Heart left ventricle (tissue), 16 donors: Measurements from ENCODE around the gene RTL10. TPM values are rescaled to one million over a fixed set of nuclear protein-coding genes. Genes with fewer than 3 reads are reported as not detected.

Experiments
- ATAC-seq, 4 donors: fragments of 200-7000 bp; cut with Tn5 transposase; one replicate each; pipeline ENCODE4 v1.9.1; 2020 to 2022; ENCODE audit warnings: moderate library complexity in 4 of 4, mild to moderate bottlenecking in 3 of 4, moderate number of reproducible peaks in 1 of 4
- DNase-seq, 5 donors: peaks; one replicate each; pipeline ENCODE4 v3.0.0-alpha.2; 2020
- H3K27ac ChIP-seq, 12 donors: fragments of 200-600 bp; sonication (generic) in 4 of 12; one replicate each; pipeline versions ENCODE4 v1.5.0 to v1.8.0; 2016 to 2022; ENCODE audit warnings: mild to moderate bottlenecking in 2 of 12
- H3K27me3 ChIP-seq, 9 donors: fragments of 200-600 bp; sonication (generic) in 2 of 9; one replicate each; pipeline versions ENCODE4 v1.5.1 to v1.8.0; 2016 to 2022; ENCODE audit warnings: mild to moderate bottlenecking in 3 of 9
- H3K36me3 ChIP-seq, 9 donors: fragments of 200-600 bp; sonication (generic) in 2 of 9; one replicate each; pipeline versions ENCODE4 v1.5.0 to v1.8.0; 2018 to 2022; ENCODE audit warnings: mild to moderate bottlenecking in 2 of 9
- H3K4me1 ChIP-seq, 12 donors: fragments of 200-600 bp; sonication (generic) in 4 of 12; one replicate each; pipeline versions ENCODE4 v1.5.0 to v1.8.0; 2016 to 2022; ENCODE audit warnings: mild to moderate bottlenecking in 3 of 12
- H3K4me3 ChIP-seq, 12 donors: fragments of 200-600 bp; sonication (generic) in 4 of 12; one replicate each; pipeline versions ENCODE4 v1.5.0 to v1.8.0; 2017 to 2022; ENCODE audit warnings: mild to moderate bottlenecking in 9 of 12, moderate library complexity in 4 of 12
- H3K9me3 ChIP-seq, 12 donors: fragments of 200-600 bp; sonication (generic) in 4 of 12; one replicate each; pipeline versions ENCODE4 v1.5.0 to v1.8.0; 2016 to 2022; ENCODE audit warnings: mild to moderate bottlenecking in 1 of 12
- CTCF ChIP-seq, 12 donors: fragments of 200-600 bp; sonication (generic) in 4 of 12; IDR thresholded peaks; one replicate each; pipeline versions ENCODE4 v1.5.0 to v1.8.0; 2018 to 2022; ENCODE audit warnings: antibody characterized with exemption in 12 of 12, mild to moderate bottlenecking in 5 of 12
- POLR2A ChIP-seq, 2 donors: fragments of 450-650 bp; IDR thresholded peaks; one replicate each; pipeline ENCODE4 v1.6.1; 2017; ENCODE audit warnings: antibody characterized with exemption in 2 of 2, mild to moderate bottlenecking in 2 of 2, moderate library complexity in 2 of 2
- WGBS, 4 donors: extraction: QIAGEN DNeasy Blood & Tissue Kit in 2 of 4; methylation state at CpG; one replicate each; pipeline versions ENCODE4 v1.1.5 to v1.1.7; 2013 to 2018; 5-methylcytosine and 5-hydroxymethylcytosine counted together
- intact Hi-C, 10 donors: fragments of 100-400 bp; cut with DNase I; formaldehyde crosslinking; loops; one replicate each; pipeline versions ENCODE4 v1.11.1 to v1.14.2; 2022
- polyA plus RNA-seq, 2 donors: library from polyadenylated mRNA; stranded (reverse); fragments of 200-250 nt; gene quantifications; one replicate each; pipeline ENCODE4 v1.2.3, GENCODE V29; 2013
- total RNA-seq, 9 donors: library from RNA; depleted of rRNA in 2 of 9; stranded (reverse); fragments of >200 nt in 2 of 9; fragmentation: NEBNext Ultra II Directional in 3 of 9; extraction: Animal tissue kit (Norgen Biotek cat#: 25700) in 3 of 9; gene quantifications; one replicate each; pipeline versions ENCODE4 v1.1.0 to v1.2.4, GENCODE V29; 2016 to 2023
- donor health status: ischemic (EF 13 %, LVEDD 7.1; RV severe dilation, severe dysfunction).
- donor health status: healthy with polysubstance abuse.
- donor health status: DM: no; HTN: yes; CAD: no.
- donor health status: DM: no; HTN: no; CAD: no.
- donor health status: ischemic (EF 25% LVEDD 6.9; RV normal size, moderate dysfunction).
- donor health status: ischemic (EF 25% LVEDD 5.7; RV mildly dilated, moderate dysfunction).
- donor health status: healthy.
- donor health status: DM: yes; HTN: yes; CAD: no.
- donor health status: ischemic (EF 35%, LVEDD 5.7; RV mildly dilated, moderate dysfunction).
- donor health status: nonischemic (EF 11% LVEDD 7.7; RV severe dilation, severe dysfunction).
- donor health status: DM: yes; HTN: yes; CAD: no.
- donor health status: PGD.
- donor health status: ischemic (EF 29% LVEDD 5.4; RV normal size, mild dysfunction).
- donor health status: nonischemic (EF 23%, LVEDD 6.1; RV moderate dilation, normal function).

RTL10 gene
- total and polyA plus RNA-seq, 11 donors = 4.6 to 11.6 (median 7.5) TPM

GRCh38 chr22:19864538-19865106 lies 9.9 kb upstream of the RTL10 start:
- Histone ChIP-seq H3K36me3 (no peaks in the 10 kb centered on the region), H3K27ac (no peak overlapping the region), H3K4me3 (no peak overlapping the region), H3K27me3 (no peaks in the 10 kb centered on the region), H3K4me1 (no peaks in the 10 kb centered on the region), H3K9me3 (no peaks in the 10 kb centered on the region)
- DNase-seq = no peak
- no peak for TF ChIP-seq CTCF (IDR thresholded peaks at IDR 0.05)
- no peak for TF ChIP-seq POLR2A (IDR thresholded peaks at IDR 0.05)
- WGBS, 4 donors = 91 to 95% (median 92%) methylated on average over 5 of the region's 5 CpGs
- ATAC-seq = no peak
- intact Hi-C loops = no loop called here

- no peak for TF ChIP-seq POLR2A (IDR thresholded peaks at IDR 0.05)
- no peak for TF ChIP-seq CTCF (IDR thresholded peaks at IDR 0.05)
- Histone ChIP-seq H3K27me3 (no peaks in the 10 kb centered on the region), H3K27ac (no peak overlapping the region), H3K9me3 (no peaks in the 10 kb centered on the region), H3K4me3 (no peak overlapping the region), H3K4me1 (no peaks in the 10 kb centered on the region), H3K36me3 (no peaks in the 10 kb centered on the region)
- no peak for DNase-seq
- ATAC-seq = no peak
- intact Hi-C loops = no loop called here
- WGBS, 4 donors = 87 to 92% (median 90%) methylated on average over 5 of the region's 5 CpGs
Measured at GRCh38 chr22:19863571-19863970, 8.9 kb upstream of the RTL10 start.

GRCh38 chr22:19862619-19863246 lies 8.1 kb upstream of the RTL10 start:
- H3K36me3 ChIP-seq = no peaks in the 10 kb centered on the region
- ATAC-seq (no peak), DNase-seq (no peak)
- no peaks in the 10 kb centered on the region for H3K9me3 ChIP-seq
- H3K4me1 ChIP-seq = no peaks in the 10 kb centered on the region
- H3K4me3 ChIP-seq = no peak overlapping the region
- H3K27ac ChIP-seq = no peak overlapping the region
- H3K27me3 ChIP-seq = no peaks in the 10 kb centered on the region
- intact Hi-C loops = no loop called here
- WGBS, 4 donors = 95 to 97% (median 96%) methylated on average over 13 of the region's 13 CpGs
- TF ChIP-seq POLR2A (IDR thresholded peaks at IDR 0.05) (no peak), CTCF (IDR thresholded peaks at IDR 0.05) (no peak)

- no peak for TF ChIP-seq CTCF (IDR thresholded peaks at IDR 0.05)
- no peak for TF ChIP-seq POLR2A (IDR thresholded peaks at IDR 0.05)
- no peaks in the 10 kb centered on the region for H3K27me3 ChIP-seq
- intact Hi-C loops = loop anchor here in 2 of 10 donors (10.0 kb wide), 2 partner anchors 55 to 1765 kb away; no protein-coding TSS in a partner anchor
- H3K27ac ChIP-seq = no peak overlapping the region
- no peaks in the 10 kb centered on the region for H3K36me3 ChIP-seq
- no peak overlapping the region for H3K4me3 ChIP-seq
- peaks cover 0 to 12% (median 11%) of the 10 kb centered on the region in 12 donors for H3K4me1 ChIP-seq
- ATAC-seq = no peak
- H3K9me3 ChIP-seq = no peaks in the 10 kb centered on the region
- DNase-seq = no peak
- 95 to 97% (median 96%) methylated on average over 8 of the region's 8 CpGs for WGBS, 4 donors
Measured at GRCh38 chr22:19859861-19860510, 5.3 kb upstream of the RTL10 start.
